PFSK-1 (cell line): ENCODE measurements around the gene YTHDF1.

ENCODE experiments used
- FOXP2 ChIP-seq: optimal IDR thresholded peaks from 2 replicates; pipeline ENCODE3; 2011; ENCODE audit warnings: borderline replicate concordance, control low read depth, inconsistent platforms; ENCODE audit not compliant: insufficient read depth; ENCODE audit errors: extremely low read length, extremely low read depth
- POLR2AphosphoS5 ChIP-seq: IDR thresholded peaks from 2 replicates; pipeline ENCODE4 v1.6.1; 2012; ENCODE audit warnings: low read depth, mild to moderate bottlenecking, control low read depth, low read length, moderate library complexity
- TAF1 ChIP-seq: IDR thresholded peaks from 2 replicates; pipeline ENCODE4 v1.6.1; 2012; ENCODE audit warnings: low read length, control low read depth, borderline replicate concordance; ENCODE audit not compliant: insufficient read depth
- TF ChIP-seq, protein P1 (sequence below), 2 experiments: IDR thresholded peaks; 2 replicates each; pipeline versions ENCODE4 v1.6.1 to v1.8.0; 2011 to 2012; ENCODE audit warnings: low read depth in 2 of 2, low read length in 2 of 2, control low read depth in 1 of 2, inconsistent platforms in 1 of 2, mild to moderate bottlenecking in 1 of 2, moderate library complexity in 1 of 2; ENCODE audit not compliant: insufficient read depth in 1 of 2

DNA sequence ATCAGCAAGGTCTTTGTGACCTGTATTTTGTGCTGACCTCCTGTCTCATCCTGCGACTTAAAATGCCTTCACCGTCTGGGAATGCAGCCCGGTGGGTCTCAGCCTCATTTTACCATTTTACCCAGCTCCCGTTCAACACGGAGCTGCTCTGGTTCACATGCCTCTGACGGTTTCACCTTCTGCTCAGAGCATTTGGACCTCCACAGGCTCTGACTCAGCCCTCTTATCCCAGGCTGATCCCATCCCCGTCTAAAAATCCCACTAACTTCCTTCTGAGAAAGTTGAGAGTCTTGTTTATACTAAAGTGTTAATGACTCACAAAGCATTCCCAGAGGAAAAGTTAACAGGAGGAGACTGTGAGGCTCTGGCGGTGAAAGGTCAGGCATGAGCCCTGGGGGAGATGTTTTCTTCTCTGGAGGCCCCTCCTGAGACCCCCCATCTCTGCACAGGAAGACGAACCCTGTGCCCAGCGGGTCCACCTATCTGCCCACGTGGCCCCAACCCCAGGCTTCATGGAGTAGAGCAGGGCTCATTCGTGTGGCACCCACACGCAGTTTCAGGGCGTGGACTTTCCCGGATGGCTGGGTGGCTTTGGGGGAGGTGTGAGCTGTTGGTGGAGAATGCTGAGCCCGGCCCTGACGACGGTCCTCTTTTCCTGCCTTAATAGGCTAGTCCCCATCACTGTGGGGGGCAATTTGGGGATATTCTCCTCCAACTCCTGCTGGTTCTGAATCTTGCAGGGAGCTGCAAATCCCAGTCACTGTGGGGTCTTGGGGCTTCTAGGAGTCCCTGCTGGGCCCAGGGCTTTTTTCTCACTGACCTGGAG is 16.5 kb upstream of the YTHDF1 start:
- TF ChIP-seq FOXP2 (no peak), POLR2AphosphoS5 (no peak), TAF1 (no peak)
- TF ChIP-seq, protein P1, sequence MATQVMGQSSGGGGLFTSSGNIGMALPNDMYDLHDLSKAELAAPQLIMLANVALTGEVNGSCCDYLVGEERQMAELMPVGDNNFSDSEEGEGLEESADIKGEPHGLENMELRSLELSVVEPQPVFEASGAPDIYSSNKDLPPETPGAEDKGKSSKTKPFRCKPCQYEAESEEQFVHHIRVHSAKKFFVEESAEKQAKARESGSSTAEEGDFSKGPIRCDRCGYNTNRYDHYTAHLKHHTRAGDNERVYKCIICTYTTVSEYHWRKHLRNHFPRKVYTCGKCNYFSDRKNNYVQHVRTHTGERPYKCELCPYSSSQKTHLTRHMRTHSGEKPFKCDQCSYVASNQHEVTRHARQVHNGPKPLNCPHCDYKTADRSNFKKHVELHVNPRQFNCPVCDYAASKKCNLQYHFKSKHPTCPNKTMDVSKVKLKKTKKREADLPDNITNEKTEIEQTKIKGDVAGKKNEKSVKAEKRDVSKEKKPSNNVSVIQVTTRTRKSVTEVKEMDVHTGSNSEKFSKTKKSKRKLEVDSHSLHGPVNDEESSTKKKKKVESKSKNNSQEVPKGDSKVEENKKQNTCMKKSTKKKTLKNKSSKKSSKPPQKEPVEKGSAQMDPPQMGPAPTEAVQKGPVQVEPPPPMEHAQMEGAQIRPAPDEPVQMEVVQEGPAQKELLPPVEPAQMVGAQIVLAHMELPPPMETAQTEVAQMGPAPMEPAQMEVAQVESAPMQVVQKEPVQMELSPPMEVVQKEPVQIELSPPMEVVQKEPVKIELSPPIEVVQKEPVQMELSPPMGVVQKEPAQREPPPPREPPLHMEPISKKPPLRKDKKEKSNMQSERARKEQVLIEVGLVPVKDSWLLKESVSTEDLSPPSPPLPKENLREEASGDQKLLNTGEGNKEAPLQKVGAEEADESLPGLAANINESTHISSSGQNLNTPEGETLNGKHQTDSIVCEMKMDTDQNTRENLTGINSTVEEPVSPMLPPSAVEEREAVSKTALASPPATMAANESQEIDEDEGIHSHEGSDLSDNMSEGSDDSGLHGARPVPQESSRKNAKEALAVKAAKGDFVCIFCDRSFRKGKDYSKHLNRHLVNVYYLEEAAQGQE (IDR thresholded peaks at IDR 0.05; ENCODE audit: insufficient read depth in 1 of 2, low read depth in 2 of 2, low read length in 2 of 2): no peak
